Stimulated activated CD8-positive, alpha-beta memory T cell treated with anti-CD3 and anti-CD28 coated beads, Interleukin-12 subunit alpha, Interleukin-12 subunit beta, amount 100 ng/mL, for 4 hours (primary cell): ENCODE data around the gene IRF6.
"Not testable (repeated sequence)": the region's sequence is repeated elsewhere in the genome, so short reads cannot be mapped to it uniquely, and the experiment has no call there.

Experiments
- DNase-seq: peaks from one replicate; pipeline ENCODE4 v3.0.0-alpha.2; 2020; ENCODE audit warnings: low read depth

The IRF6 gene

DNA sequence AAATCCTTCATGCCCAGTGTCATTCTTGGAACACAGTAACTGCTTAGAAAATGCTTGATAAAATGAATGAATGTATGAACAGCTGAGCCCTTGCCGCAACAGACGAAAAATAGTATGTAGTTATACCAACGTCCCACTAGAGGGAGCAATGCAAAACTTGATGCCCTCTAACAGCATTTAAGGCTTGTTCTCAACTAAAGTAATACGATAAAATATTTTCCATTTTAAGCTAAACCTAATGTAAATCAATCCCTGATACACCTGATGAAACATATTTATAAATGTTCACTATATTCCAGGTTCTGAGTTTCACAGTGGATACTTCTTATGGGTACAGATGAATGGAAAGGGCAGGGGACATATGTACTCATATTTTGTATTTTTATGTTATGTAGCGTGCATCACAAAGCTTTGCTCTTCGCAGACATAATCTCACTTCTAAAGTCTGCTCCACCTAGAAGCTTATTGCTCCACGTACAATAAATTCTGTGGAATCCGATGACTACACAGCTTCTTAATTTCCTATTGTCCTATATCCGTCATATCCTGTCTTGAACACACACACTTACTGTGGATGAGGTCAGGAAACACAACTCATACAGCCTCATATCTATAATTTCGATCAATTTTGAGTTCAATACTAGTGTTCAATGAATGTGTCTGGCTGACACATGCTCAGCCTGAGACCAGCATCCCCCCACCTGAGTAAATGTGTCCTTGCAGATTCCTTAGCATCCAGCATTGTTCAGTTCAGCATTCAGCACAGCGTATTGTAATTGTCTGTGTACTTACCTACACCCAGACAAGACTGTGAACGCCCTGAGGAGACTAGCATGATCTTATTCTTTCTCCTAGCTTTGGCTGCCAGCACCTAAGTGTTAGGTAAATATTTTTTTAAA, 17.4 kb upstream of the IRF6 start:
- DNase-seq: no peak

DNA sequence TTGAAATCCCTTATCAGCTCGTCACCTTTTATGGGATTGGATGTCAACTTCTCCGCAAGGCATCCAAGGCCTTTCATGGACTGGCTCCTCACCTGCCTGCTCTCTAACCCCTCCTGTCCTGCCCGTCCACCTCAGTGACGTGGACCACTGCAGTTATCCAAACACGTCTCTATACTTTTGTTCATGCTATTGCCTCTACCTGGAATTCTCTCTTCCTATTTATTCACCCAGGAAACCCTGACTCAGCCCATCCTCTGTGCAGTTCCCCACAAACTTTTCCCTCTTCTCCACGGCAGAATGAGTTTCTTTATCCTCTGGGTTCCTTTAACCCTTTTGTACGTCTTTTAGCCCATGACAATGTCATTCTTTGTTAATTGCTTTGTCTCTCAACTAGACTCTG, 16.8 kb upstream of the IRF6 start:
- no peak for DNase-seq

DNA sequence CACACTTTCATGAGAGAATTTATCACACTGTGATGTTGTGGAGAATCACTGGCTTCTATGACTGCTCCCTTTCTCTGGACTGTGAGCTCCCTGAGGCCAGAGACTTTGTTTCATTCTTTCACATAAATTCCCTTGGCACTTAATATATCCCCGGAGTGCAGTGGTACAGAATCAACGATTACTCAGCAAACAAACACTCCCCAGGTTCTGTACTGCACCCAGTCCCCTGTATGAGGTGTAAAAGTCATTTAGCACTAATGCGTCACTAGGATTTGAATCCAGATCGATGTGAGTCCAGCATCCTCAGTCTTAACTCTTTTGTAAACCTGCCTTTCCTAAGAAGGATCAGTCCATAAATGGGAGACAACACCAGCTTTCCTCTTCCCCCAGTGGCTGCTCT, 15.0 kb upstream of the IRF6 start:
- no peak for DNase-seq

DNA sequence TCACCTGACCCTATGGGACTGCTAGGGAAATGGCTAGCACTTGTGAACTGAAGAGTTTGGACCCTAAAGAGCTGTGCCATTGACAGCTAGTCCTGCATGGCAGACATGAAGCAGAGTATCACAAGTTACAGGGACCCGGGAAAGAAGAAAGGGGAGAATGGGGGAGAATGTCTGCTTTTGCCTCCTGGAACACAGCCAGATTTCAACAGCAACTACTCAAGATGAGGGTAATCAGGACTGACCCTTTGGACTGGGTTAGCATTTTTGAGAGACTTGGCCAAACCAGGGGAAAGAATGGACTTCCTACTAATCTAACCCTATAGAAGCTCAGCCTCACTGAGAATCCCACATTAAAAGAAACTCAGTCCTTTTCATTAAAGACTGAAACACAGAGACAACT, 13.1 kb upstream of the IRF6 start:
- DNase-seq: no peak

DNA sequence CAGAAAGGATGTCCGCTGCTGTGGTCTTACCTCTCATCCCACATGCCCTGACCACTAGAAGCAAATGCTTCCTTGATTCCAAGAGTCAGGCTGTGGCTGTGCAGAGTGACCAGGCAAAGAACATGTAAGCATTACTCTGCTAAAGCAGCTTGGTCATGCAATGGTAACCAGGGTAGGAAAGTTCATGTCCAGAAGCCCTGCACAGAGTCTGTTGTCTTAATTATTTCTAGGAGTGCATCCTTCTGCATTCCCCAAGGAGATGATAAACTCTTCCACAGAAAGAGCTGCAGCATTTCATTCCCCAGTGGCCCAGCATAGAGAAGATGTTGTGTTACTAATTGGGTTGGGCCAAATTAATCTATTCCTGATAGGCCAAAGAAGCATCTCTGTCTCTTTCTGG, 11.7 kb upstream of the IRF6 start:
- no peak for DNase-seq

DNA sequence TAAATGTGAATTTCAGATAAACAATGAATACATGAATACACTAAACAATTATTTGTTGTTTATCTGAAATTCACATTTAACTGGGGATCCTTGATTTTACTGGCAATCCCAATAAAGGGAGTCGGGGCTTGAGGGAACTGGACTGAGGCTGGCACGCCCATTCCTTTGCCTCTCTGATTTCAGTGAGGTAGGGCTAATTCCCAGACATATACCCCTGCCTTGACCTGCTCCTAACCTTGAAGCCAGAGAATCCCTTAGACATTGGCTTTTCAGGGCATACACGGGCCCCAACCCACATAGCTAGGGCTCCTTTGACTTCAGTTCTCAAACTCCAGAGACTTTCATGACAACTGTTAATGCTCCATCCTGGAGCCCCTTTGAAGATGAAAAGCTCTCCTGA, 11.0 kb upstream of the IRF6 start:
- DNase-seq: no peak

DNA sequence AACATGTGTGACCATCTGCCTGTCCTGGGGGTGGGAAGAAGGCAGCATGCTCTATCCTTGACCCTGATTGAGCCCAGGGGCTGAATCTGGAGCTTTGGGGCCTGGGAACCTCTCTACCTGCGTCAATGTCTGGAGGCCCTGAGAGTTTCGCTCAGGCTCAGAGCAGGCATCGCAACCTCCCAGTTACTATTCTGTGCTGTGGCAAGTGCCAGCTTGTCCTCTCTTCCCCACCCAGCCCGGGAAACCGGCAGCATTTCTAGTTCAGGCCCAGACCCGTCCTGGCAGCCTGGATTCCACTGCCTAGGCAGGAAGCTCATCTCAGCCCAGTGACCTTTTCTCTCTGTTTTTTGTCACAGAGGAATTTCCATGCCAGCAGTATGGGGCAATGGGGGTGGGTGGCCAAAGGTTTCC, 10.0 kb upstream of the IRF6 start:
- DNase-seq: no peak

DNA sequence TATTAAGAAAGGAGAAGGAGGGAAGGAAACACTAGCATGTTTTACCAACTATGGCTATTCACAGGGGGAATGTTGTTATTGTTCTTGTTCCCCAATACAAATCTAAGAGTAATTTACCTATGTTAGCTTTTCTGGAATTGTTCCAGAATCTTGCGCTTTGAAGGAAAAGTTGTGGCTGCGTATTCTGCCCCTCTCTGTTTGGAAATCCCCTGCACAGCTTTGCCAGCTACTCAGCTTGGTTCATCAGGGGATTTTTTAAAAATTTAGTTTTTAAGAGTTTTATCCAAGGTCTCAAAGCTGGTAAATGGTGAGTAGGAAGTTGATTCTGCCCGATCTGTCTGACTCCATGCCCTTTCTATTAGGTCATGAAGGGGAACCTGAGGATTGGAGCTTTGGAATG, 9.5 kb upstream of the IRF6 start:
- DNase-seq: no peak

DNA sequence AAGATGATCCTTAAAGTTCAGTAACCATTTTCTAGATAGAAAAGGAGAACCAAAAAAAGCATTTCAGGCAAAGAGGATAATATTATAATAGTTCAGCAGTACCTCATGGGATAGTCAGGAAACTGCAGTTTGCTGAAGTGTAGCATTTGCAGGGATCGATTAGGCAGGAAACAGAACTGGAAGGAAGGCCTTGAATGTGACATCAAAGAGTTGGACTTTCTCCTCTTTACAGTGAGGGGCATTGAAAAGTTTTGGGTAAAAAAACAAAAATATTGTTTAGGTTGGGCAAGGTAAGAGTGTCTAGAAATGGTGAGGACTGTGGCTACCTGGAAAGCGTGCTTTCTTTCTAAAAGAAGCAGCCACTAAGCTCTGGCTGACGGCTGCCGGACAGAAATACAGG, 8.0 kb upstream of the IRF6 start:
- DNase-seq: no peak

DNA sequence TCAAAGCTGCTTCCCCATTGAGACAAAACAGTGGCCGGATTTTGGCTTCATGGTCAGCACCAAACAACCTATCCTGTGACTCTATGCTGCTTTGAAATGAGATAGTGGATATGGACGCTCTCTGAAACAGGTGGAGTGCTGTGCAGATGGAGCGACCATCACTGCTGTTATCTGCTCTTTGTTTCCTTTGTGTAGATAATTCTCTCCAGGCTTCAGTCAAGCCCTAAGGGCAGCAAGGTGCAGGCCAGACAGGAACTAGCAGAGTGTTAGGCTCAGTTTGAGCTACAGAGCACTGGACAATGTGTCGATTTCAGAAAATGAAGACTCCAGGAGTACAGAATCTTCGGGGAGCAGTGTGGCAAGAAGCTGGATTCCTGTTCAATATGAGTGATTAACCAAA, 4.8 kb upstream of the IRF6 start:
- DNase-seq: no peak

DNA sequence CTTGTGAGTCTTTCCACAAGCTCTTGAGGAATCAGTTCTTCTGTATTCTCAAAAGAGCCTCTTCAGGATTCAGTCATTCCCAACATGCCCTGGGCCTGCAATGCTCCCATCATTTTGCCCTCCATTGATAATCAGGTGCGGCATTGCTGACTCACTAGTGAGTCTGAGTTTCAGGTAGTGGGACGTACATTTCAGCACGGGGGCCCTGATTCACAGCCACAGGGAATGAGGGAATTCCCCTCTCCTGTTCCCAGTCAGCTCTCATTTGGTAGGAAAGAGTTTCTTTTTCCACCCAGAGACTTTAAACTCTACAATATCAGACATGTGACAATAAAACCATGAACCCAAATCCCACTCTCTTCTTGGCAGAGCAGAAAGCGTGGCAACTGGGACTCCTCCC, 3.7 kb upstream of the IRF6 start:
- no peak for DNase-seq

DNA sequence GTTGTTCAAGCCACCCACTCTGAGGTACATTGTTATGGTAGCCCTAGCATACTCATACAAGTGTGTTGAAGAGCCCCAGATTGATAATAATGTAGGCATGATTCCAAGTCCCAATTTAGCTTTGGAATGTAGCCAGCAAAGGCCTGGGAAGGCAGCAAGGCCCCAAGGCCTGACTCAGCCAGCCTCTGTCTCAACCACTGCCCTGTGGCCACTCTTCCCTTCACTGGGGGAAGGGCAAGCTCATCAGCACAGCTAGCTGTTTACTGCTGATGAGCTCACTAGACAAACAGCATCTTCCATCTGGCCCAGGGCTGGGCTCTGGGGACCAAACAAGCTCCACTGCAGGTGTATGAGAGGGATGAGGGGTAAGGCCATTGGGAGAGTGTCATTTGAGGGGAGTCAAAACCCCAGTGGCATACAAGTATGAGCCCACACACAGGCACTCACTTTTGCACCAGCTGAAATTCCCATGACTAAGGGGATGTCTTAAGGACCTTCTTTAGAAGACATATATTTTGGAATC, 2.2 kb upstream of the IRF6 start:
- no peak for DNase-seq

DNA sequence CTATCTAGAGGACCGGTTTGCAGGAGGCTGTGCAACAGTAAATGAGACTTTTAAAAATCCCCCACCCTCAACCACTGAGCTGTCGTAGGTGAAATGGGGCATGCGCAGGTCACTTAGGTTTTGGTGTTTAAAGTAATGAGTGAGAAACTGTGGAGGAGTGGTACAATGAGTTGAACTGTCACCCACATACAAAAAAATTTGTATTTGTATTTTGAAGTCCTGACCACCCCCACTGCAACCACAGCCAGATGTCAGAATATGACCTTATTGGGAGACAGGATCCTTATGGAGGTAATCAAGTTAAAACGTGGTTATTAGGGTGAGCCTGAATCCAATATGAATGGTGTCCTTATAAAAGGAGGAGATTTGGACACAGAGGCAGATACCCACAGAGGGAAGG, 1.6 kb upstream of the IRF6 start:
- DNase-seq: no peak

DNA sequence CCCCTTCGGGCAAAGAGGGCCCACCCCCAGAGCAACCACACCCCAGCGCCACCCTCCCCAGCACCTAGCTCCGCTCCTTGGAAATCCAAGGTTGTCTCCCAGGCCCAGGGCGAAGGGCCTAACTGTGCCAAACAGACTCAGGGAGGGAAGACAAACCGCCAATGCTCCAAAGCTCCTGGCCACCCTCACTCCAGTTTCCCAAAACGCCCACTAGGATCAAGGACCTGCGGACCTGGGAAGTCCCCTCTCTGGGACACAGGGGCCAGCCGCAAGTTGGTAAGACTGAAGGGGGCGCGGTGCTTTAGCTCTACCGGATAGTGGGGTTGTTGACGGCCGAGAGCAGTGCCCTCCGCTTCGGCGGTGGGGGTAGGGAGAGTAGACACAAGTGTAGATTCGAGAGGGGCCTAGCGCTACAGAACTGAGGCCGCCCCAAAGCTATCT, 581 bp downstream of the IRF6 start:
- no peak for DNase-seq

DNA sequence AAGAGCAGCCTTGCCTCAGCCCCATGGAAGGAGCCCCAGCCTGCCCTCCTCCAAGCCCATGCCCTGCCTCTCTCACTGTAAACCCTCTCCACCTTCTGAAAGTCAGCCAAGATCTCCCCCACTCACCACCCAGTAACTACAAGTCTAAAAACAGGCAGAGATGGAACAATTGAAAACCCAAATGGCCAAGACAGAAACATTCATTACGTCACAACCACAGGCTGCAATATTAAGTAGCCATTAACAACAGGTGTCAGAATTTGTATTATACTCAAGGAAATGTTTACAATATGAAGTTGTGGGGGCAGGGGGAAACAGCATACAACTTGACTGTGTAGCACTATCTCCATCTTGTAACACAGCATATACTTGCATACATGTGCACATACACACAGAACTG, 2.4 kb downstream of the IRF6 start:
- no peak for DNase-seq

DNA sequence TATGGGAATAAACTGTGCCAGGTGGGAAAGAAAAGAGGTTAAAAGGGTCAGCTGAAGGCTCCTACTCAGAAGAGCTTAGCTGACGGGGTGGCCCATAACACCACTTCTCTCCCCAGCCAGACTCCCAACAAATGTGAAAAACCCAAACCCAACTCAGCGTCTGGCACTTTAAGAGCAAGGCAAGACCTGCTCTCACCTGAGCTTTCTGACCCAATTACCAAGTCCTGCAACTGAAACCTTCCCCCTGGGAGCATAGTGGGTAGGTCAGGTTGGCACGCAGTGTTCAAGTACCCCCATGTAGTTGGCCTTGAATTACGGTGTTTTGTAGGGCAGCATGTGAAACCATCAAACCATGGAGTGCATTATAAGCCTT, 3.2 kb downstream of the IRF6 start:
- DNase-seq: no peak

DNA sequence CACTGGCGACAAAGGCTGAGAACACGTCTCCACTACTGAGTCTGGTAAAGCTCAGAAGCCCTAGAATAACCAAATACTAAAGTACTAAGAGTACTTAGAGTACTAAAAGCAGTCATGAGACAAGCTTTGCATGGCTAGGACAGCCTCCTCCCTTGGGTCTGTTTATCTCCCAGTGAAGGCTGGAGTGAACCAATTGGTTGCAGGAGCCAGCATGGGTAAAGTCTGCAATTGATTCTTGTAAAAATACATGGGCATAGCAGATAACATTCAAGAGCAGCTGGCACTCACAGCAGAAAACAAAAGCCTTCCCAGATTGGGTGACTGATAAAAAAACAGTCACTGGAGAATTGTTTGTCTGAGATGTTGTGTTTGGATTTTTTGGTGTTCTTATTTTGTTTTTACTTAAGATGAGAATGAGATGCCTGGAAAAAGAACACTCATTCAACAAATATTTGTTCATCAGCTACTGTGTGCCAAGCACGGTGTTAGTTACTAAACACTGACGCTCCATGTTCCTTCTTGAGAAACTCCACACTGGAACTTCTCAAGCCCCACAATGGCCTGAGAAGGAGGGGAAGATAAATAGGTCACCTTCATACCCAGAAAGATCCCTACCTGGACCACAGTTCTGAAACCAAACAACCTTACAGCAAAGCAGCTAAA, 3.7 kb downstream of the IRF6 start:
- DNase-seq: no peak

DNA sequence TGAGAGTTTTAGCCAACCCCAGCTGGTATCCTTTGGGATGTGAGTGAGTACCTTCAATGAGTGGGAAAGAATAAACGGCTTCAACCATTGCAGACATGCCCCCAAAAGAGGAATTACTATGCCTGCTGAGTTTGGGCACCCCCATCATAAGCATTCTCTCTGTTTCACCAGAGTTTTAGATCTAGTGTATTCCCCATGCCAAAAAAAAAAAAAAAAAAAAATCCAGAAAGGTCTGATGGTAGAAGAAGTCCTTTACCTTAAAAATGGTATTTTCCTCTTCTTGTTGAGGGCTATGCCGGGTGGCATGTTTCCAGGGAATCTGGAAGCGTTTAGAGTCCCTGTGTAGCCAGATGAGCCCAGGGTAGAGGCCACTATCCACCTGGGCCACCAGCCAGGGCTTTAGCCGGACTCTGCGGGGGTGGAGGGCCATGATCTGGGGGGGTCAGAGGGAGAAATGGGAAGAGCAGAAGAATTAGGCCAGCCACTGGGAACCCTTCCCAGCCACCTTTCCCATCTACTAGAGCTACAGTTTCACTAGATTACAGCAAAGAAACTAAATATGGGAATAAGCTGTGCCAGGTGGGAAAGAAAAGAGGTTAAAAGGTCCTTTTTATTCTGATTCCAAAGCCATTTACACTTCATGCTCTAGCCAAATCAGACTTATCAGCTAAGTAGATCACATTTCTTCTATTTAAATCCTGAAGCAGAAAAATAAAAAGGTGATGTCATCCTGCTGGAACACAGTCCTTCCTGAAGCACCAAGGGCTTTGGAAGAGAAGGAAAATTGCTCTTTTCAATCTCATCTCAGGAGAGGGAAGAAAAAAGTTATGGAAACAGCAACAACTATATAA, 4.7 kb downstream of the IRF6 start:
- DNase-seq: no peak

DNA sequence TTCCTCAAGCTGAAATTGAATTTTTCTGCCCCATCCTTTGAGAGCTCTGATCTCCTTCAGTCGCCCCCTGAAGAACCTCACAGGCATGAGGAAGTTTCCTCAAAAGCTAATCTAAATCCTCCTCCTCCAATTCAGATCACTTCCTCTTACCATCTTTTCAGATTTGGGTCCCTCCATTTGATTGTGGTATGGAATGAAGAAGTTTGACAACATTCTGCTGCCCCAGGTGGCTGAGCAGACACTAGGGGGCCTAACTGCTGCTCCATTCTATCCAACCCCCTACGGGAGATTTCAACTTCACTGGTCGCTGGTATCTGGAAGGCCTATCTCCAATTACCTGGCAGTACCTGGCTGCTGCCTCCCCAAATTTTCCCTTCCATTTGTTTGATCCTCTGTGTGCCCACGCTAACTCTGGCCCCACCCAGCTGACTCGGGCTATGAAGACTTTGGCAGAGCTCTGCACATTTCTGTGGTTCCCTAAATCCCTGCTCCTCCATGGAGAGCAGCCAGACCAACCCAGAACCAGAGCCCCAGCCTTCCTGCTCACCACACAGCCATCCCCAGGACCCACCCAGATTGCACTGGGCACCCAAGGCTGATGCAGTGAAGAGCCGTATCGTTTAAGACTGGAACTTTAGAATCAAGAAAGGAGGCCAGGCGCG, 7.8 kb downstream of the IRF6 start:
- no peak for DNase-seq

DNA sequence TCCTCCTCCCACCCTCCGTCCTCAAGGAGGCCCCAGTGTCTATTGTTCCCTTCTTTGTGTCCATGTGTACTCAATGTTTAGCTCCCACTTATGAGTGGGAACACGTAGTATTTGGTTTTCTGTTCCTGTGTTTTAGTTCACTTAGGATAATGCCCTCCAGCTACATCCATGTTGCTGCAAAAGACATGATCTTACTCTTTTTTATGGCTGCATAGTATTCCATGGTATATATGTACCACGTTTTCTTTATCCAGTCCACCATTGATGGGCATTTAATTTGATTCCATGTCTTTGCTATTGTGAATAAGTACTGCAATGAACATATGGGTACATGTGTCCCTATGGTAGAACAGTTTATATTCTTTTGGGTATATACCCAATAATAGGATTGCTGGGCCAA, 12.2 kb downstream of the IRF6 start:
- DNase-seq: not testable (repeated sequence)

DNA sequence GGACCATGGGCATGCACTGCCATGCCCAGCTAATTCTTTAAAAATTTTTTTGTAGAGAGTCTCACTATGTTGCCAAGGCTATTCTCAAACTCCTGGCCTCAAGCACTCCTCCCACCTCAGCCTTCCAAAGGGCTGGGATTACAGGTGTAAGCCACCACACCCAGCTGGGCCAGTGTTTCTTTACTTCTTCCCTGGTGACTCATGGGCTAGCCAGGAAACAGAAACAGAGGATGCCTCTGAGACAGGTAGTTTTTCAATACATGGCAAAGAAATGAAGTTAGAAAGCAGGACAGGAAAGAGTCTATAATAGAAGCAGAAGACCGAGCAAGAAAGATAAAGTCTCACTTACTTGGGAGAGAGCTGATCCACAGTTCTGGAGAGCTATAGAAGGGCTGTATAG, 14.0 kb downstream of the IRF6 start:
- no peak for DNase-seq
